Body of pancreas (tissue), 4 donors: ENCODE results near the gene GRK4.

Experiments
- CTCF ChIP-seq, 7 experiments: fragments of 450-650 bp in 4 of 7; fragments of 200-600 bp in 3 of 7; sonication (generic) in 3 of 7; IDR thresholded peaks; one replicate each; pipeline ENCODE4 v1.5.1; 2016 to 2019; ENCODE audit warnings: antibody characterized with exemption in 7 of 7
- POLR2A ChIP-seq, 3 donors: fragments of 450-650 bp; IDR thresholded peaks; one replicate each; pipeline ENCODE4 v1.6.1; 2016; ENCODE audit warnings: antibody characterized with exemption in 3 of 3, mild to moderate bottlenecking in 2 of 3

GRCh38 chr4:3039706-3040366 is 76.5 kb downstream of the GRK4 start:
- TF ChIP-seq CTCF (IDR thresholded peaks at IDR 0.05) (no peak), POLR2A (IDR thresholded peaks at IDR 0.05) (no peak)
